SK-N-SH (cell line): ENCODE data around the gene SLC8A2. TPM values are rescaled to one million over a fixed set of nuclear protein-coding genes. Genes with fewer than 3 reads are reported as not detected.

Experiments used
- CTCF ChIA-PET: fragments of 300-600, 350-600 bp; formaldehyde crosslinking; extraction: SDS; loops from one replicate; lab custom pipeline; 2021; lab: Yijun Ruan, JAX
- POLR2A ChIA-PET: fragments of 350-600 bp; sonication (Branson Sonifier 250); formaldehyde crosslinking; extraction: SDS; loops from one replicate; lab custom pipeline; 2020; ENCODE audit warnings: antibody characterized with exemption, inconsistent platforms; lab: Yijun Ruan, JAX
- DNase-seq: peaks from one replicate; pipeline ENCODE4 v3.0.0; 2012
- H2AFZ ChIP-seq: fragments of 200-600 bp; sonication (generic); 2 replicates; pipeline ENCODE4 v1.8.1; 2016; ENCODE audit warnings: antibody characterized with exemption, mild to moderate bottlenecking, low read depth
- H3F3A ChIP-seq: fragments of 200-600 bp; sonication (generic); replicated peaks from 2 replicates; pipeline ENCODE3; 2016; ENCODE audit warnings: antibody characterized with exemption, mild to moderate bottlenecking; ENCODE audit not compliant: insufficient read depth
- H3K27ac ChIP-seq, 2 experiments: fragments of 200-500 bp in 1 of 2; fragments of 200-600 bp in 1 of 2; sonication (Bioruptor generic) in 1 of 2; sonication (generic), shearing (Covaris generic) in 1 of 2; 2 replicates each; pipeline versions ENCODE4 v1.5.1 to v1.6.1; 2014 to 2016; ENCODE audit warnings: low read depth in 2 of 2, inconsistent platforms in 1 of 2, low read length in 1 of 2, mild to moderate bottlenecking in 1 of 2, mixed read lengths in 1 of 2
- H3K27me3 ChIP-seq: fragments of 200-600 bp; sonication (generic), shearing (Covaris generic); 2 replicates; pipeline ENCODE4 v1.6.1; 2016; ENCODE audit warnings: mixed run types; ENCODE audit not compliant: insufficient read depth
- H3K36me3 ChIP-seq, 2 experiments: fragments of 200-500 bp in 1 of 2; fragments of 200-600 bp in 1 of 2; sonication (Bioruptor generic) in 1 of 2; sonication (generic) in 1 of 2; replicated peaks in 1 of 2; 2 replicates each; pipeline versions ENCODE3 to v1.5.1; 2014 to 2016; ENCODE audit warnings: low read length in 1 of 2, mild to moderate bottlenecking in 1 of 2; ENCODE audit not compliant: insufficient read depth in 2 of 2, control insufficient read depth in 1 of 2
- H3K4me1 ChIP-seq, 2 experiments: fragments of 200-500 bp in 1 of 2; fragments of 200-600 bp in 1 of 2; sonication (Bioruptor generic) in 1 of 2; sonication (generic), shearing (Covaris generic) in 1 of 2; 2 replicates each; pipeline versions ENCODE4 v1.5.1 to v1.6.1; 2014 to 2016; ENCODE audit warnings: low read depth in 1 of 2, low read length in 1 of 2, mixed run types in 1 of 2; ENCODE audit not compliant: insufficient read depth in 2 of 2, control insufficient read depth in 1 of 2
- H3K4me2 ChIP-seq: fragments of 200-600 bp; sonication (generic), shearing (Covaris generic); 2 replicates; pipeline ENCODE4 v1.6.1; 2017; ENCODE audit warnings: mixed run types
- H3K4me3 ChIP-seq, 2 experiments: fragments of 200-500 bp in 1 of 2; fragments of 200-600 bp in 1 of 2; sonication (Bioruptor generic) in 1 of 2; sonication (generic), shearing (Covaris generic) in 1 of 2; 2 replicates each; pipeline versions ENCODE4 v1.5.1 to v1.8.1; 2014 to 2016; ENCODE audit warnings: low read depth in 2 of 2, inconsistent platforms in 1 of 2, low read length in 1 of 2, mild to moderate bottlenecking in 1 of 2, mixed read lengths in 1 of 2, moderate library complexity in 1 of 2
- H3K79me2 ChIP-seq: fragments of 200-600 bp; sonication (generic); 2 replicates; pipeline ENCODE4 v1.8.1; 2017; ENCODE audit warnings: mild to moderate bottlenecking; ENCODE audit not compliant: insufficient read depth
- H3K9ac ChIP-seq: fragments of 200-600 bp; sonication (generic); 2 replicates; pipeline ENCODE4 v1.6.1; 2017; ENCODE audit warnings: mixed run types
- H3K9me2 ChIP-seq: fragments of 200-600 bp; sonication (generic); 2 replicates; pipeline ENCODE4 v1.6.1; 2017; ENCODE audit warnings: mixed run types
- H3K9me3 ChIP-seq: fragments of 200-600 bp; sonication (generic); 2 replicates; pipeline ENCODE4 v1.6.1; 2017; ENCODE audit warnings: mixed run types, mild to moderate bottlenecking, moderate library complexity
- H4K20me1 ChIP-seq: fragments of 200-600 bp; sonication (generic); 2 replicates; pipeline ENCODE4 v1.6.1; 2017; ENCODE audit warnings: mild to moderate bottlenecking, mixed run types; ENCODE audit not compliant: insufficient read depth
- CTCF ChIP-seq: fragments of 200-600 bp; sonication (generic); IDR thresholded peaks from 2 replicates; pipeline ENCODE4 v1.6.1; 2017; ENCODE audit warnings: antibody characterized with exemption, mild to moderate bottlenecking, moderate library complexity
- EP300 ChIP-seq, 2 experiments: IDR thresholded peaks; 2 replicates each; pipeline versions ENCODE4 v1.4.0 to v1.6.1; 2012; ENCODE audit warnings: borderline replicate concordance in 1 of 2, low read depth in 1 of 2, low read length in 1 of 2
- EZH2phosphoT487 ChIP-seq: fragments of 200-600 bp; sonication (generic); IDR thresholded peaks from 2 replicates; pipeline ENCODE4 v1.6.1; 2017; ENCODE audit warnings: low read depth, mixed run types, mild to moderate bottlenecking, antibody characterized with exemption, moderate library complexity, borderline replicate concordance
- FOSL2 ChIP-seq: IDR thresholded peaks from 2 replicates; pipeline ENCODE4 v1.4.0; 2012; ENCODE audit warnings: low read depth, mild to moderate bottlenecking, moderate library complexity, borderline replicate concordance
- GABPA ChIP-seq: IDR thresholded peaks from 2 replicates; pipeline ENCODE4 v1.4.0; 2012; ENCODE audit warnings: low read depth, mild to moderate bottlenecking
- GATA2 ChIP-seq: sonication (generic); formaldehyde crosslinking; IDR thresholded peaks from 2 replicates; pipeline ENCODE4 v1.5.0; 2020; ENCODE audit warnings: mild to moderate bottlenecking, missing genetic modification reagents
- IRF3 ChIP-seq: fragments of 150-350 bp; IDR thresholded peaks from 2 replicates; pipeline ENCODE4 v1.6.1; 2016; ENCODE audit warnings: mild to moderate bottlenecking, low read depth, low read length
- JUND ChIP-seq: IDR thresholded peaks from 2 replicates; pipeline ENCODE4 v1.4.0; 2012
- MAX ChIP-seq: IDR thresholded peaks from 2 replicates; pipeline ENCODE4 v1.4.0; 2012; ENCODE audit warnings: low read depth
- MEF2A ChIP-seq: IDR thresholded peaks from 2 replicates; pipeline ENCODE4 v1.4.0; 2012; ENCODE audit warnings: low read depth, borderline replicate concordance
- RAD21 ChIP-seq: IDR thresholded peaks from 2 replicates; pipeline ENCODE4 v1.6.1; 2012; ENCODE audit warnings: mild to moderate bottlenecking, low read length
- REST ChIP-seq: IDR thresholded peaks from 2 replicates; pipeline ENCODE4 v1.6.1; 2012; ENCODE audit warnings: mild to moderate bottlenecking, low read depth, low read length, moderate library complexity
- RXRA ChIP-seq: IDR thresholded peaks from 2 replicates; pipeline ENCODE4 v1.4.0; 2012; ENCODE audit warnings: low read depth, mild to moderate bottlenecking, borderline replicate concordance
- SMC3 ChIP-seq: IDR thresholded peaks from 2 replicates; pipeline ENCODE4 v1.6.1; 2012; ENCODE audit warnings: low read depth, low read length, improper control_type of control experiment
- TAF1 ChIP-seq: IDR thresholded peaks from 2 replicates; pipeline ENCODE4 v1.6.1; 2012; ENCODE audit warnings: low read depth, mild to moderate bottlenecking, low read length, moderate library complexity, borderline replicate concordance
- TCF12 ChIP-seq: IDR thresholded peaks from 2 replicates; pipeline ENCODE4 v1.4.0; 2012
- TEAD4 ChIP-seq: IDR thresholded peaks from 2 replicates; pipeline ENCODE4 v1.4.0; 2012; ENCODE audit warnings: mild to moderate bottlenecking, borderline replicate concordance; ENCODE audit not compliant: insufficient read depth
- WGBS: methylation state at CpG from one replicate; pipeline ENCODE4 v1.1.6; 2017; ENCODE audit warnings: low lambda C conversion rate; 5-methylcytosine and 5-hydroxymethylcytosine counted together
- polyA plus RNA-seq, 3 experiments: library from polyadenylated mRNA; depleted of rRNA; stranded (reverse); fragments of >200 nt; gene quantifications; 2 replicates each; pipeline ENCODE4 v1.2.3, GENCODE V29; 2012

Gene SLC8A2
- polyA plus RNA-seq, 1 of the 3 experiments (the other 2 are of a cell fraction): 0.58 TPM

- peaks cover 15 to 21% of the 10 kb centered on the region in 2 experiments for H3K36me3 ChIP-seq
- peak overlapping the region in 1 of 2 experiments; percentile 89; a peak in 1 of 4 replicates for H3K27ac ChIP-seq
- WGBS: 92% methylated on average over 7 of the region's 8 CpGs
- H3K4me1 ChIP-seq: peaks cover 6 to 27% of the 10 kb centered on the region in 2 experiments; a peak in 2 of 4 replicates
- ChIA-PET POLR2A (interaction anchor here (1.3 kb wide), 1 partner anchor 59 kb away, joined by 5 read pairs; no protein-coding TSS in a partner anchor), CTCF (interaction anchor here (1.0 to 8.0 kb wide), 8 partner anchors 9 to 191 kb away, joined by 4 to 44 read pairs (median 4); partner anchors contain the start of genes KPTN and NAPA)
- no peak overlapping the region for H3K9ac ChIP-seq
- no peaks in the 10 kb centered on the region for H3K9me3 ChIP-seq
- H3K27me3 ChIP-seq: no peaks in the 10 kb centered on the region
- TF ChIP-seq IRF3 (no peak), SMC3 (no peak), REST (no peak), RAD21 (no peak), RXRA (no peak), TEAD4 (no peak), EZH2phosphoT487 (no peak), TAF1 (no peak), FOSL2 (no peak), MEF2A (no peak), TCF12 (no peak), EP300 (IDR thresholded peaks at IDR 0.05; ENCODE audit: borderline replicate concordance in 1 of 2, low read depth in 1 of 2, low read length in 1 of 2) (no peak)
- H3K9me2 ChIP-seq: no peaks in the 10 kb centered on the region
- no peak for DNase-seq
- H3K4me2 ChIP-seq: no peak overlapping the region
- H3F3A ChIP-seq: no peaks in the 10 kb centered on the region
- peaks cover 64% of the 10 kb centered on the region for H3K79me2 ChIP-seq
- H4K20me1 ChIP-seq: peaks cover 34% of the 10 kb centered on the region
- H3K4me3 ChIP-seq: no peak overlapping the region
- H2AFZ ChIP-seq: no peak overlapping the region
Observed at GRCh38 chr19:47506459-47506858, 34.8 kb upstream of the SLC8A2 start.

GRCh38 chr19:47505506-47505905, 33.8 kb upstream of the SLC8A2 start:
- Histone ChIP-seq H3K27ac (no peak overlapping the region), H3K79me2 (peaks cover 55% of the 10 kb centered on the region), H3F3A (no peaks in the 10 kb centered on the region), H3K4me1 (peaks cover 4 to 27% of the 10 kb centered on the region in 2 experiments; a peak in 2 of 4 replicates), H4K20me1 (peaks cover 28% of the 10 kb centered on the region), H3K9ac (no peak overlapping the region), H3K9me2 (no peaks in the 10 kb centered on the region), H3K4me3 (no peak overlapping the region), H3K9me3 (no peaks in the 10 kb centered on the region), H3K27me3 (no peaks in the 10 kb centered on the region), H3K36me3 (peaks cover 15 to 29% of the 10 kb centered on the region in 2 experiments), H3K4me2 (no peak overlapping the region), H2AFZ (no peak overlapping the region)
- 97% methylated on average over 6 of the region's 6 CpGs for WGBS
- CTCF ChIA-PET: interaction anchor here (4.4 to 8.0 kb wide), 2 partner anchors 10 to 69 kb away, joined by 44 read pairs; partner anchors contain the start of gene NAPA
- POLR2A ChIA-PET: no interaction called here
- no peak for DNase-seq
- TF ChIP-seq MAX (no peak), IRF3 (no peak), RXRA (no peak), GABPA (no peak), MEF2A (no peak), JUND (no peak), GATA2 (no peak), CTCF (no peak)
